Measurements from ENCODE around the gene SEC14L2.
"Not testable (repeated sequence)": the region's sequence is repeated elsewhere in the genome, so short reads cannot be mapped to it uniquely, and the experiment has no call there.

The SEC14L2 gene

DNA sequence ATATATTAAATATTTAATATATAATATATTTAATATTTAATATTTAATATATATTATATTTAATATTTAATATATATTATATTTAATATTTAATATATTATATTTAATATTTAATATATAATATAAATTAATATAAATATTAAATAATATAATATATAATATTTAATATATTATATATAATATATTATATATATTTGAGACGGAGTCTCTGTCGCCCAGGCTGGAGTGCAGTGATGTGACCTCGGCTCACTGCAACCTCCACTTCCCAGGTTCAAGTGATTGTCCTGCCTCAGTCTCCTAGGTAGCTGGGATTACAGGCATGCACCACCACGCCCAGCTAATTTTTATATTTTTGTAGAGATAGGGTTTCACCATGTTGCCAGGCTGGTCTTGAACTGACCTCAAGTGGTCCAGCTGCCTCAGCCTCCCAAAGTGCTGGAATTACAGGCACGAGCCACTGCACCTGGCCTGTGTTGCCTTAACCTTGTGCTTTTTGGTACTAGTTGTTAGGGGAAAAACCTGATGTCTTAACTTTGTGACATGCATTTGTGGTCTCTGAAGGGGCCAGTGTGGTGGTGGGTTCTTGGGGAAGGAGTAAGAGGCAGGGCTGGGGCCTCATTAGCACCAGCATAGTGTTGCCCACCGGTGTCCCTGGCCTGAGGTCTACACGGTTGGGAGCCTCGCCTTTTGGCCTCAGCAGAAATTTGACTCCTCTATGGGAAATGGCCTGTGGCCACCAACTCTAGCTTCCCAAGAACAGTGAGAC is 58.4 kb downstream of the SEC14L2 start:
- DNase-seq (ENCODE audit: low spot score) = no peak

GRCh38 chr22:30457981-30458380 is 61.2 kb downstream of the SEC14L2 start:
- no peak for DNase-seq (ENCODE audit: low spot score)

DNA sequence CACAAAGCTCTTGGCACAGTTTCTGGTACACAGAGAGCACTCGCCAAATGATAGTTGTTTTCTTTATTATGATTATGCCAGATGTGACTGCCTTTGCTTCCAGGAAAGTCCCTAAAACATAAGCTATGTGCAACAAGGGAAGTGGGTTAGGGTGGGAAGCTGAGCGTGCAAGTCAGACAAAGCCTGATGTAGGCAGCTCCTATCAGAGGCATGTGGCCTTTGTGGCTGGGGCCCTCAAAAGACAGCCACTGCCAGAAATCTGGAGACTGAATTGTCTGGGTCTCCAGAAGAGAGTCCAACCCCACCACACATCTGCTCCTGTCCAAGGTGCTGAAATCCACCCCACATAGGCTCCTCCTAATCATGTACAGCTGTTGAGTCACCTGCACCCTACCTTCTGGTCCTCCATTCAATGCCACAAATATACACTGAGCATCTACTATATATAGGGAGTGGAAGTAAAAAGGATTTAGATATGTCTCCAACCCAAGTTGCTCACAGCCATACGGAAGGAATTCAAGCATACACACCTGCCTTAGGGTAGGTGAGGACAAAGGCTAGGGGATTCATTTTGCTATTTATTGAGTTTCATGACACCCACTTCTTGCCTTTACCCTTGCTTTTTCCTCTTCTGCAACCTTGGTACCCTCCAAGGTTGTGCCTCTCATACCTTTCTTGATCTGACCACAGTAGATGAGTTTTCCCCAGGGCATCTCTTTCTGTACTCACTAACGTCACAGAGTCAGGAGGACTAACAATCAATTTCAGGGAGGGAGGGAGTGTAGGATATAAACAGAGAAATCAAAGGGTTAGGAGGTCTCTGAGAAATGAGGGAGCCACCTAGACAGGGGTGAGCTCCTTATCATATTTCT is 62.6 kb downstream of the SEC14L2 start:
- DNase-seq (ENCODE audit: low spot score) = no peak

- no peak for DNase-seq (ENCODE audit: low spot score)
Observed at GRCh38 chr22:30460147-30460546, 63.3 kb downstream of the SEC14L2 start.

GRCh38 chr22:30460555-30460954 is 63.7 kb downstream of the SEC14L2 start:
- not testable (repeated sequence) for DNase-seq (ENCODE audit: low spot score)

- no peak for DNase-seq (ENCODE audit: low spot score)
Observed at GRCh38 chr22:30469165-30469564, 72.3 kb downstream of the SEC14L2 start.

GRCh38 chr22:30470655-30471054 is 73.8 kb downstream of the SEC14L2 start:
- no peak for DNase-seq (ENCODE audit: low spot score)

DNA sequence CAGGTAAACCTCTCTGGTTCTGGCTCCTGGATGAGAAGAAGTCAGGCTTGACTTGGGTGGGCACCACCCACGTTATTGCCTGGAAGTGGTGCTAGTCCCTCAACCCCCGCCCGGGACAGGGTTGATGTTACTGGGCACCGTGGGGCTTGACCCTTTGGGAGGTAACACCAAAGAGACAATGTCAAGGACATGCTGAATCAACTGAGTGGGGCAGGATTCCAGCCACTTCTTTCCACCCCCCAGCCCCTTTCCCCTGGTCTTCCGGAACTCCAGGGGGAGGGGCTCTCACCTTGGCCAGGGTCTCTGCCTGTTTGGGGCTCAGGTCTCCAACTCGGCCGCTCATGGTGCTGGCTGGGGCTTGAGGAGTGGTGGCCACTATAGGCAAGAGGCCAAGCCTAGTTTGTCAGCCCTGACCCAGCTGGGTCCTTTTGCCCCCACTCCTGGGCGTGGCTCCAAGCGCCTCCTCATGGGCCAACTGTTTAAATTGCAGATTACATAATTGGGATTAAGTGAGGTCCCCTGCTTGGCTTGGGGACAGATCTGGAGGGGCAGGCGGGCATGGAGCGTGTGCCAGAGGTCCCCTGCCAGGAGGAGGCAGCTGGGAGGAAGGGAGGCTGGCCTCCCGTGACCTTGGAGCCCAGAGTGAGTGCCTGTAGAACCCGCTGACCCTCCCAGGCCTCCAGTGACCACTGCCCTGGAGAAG is 74.9 kb downstream of the SEC14L2 start, which contains the start of gene SEC14L3:
Gene SEC14L3 (minus strand): TSS at position 402 of the 703 bp plus-strand sequence. CDS start 59 bp downstream, at position 343.
- DNase-seq (ENCODE audit: low spot score) = no peak

DNA sequence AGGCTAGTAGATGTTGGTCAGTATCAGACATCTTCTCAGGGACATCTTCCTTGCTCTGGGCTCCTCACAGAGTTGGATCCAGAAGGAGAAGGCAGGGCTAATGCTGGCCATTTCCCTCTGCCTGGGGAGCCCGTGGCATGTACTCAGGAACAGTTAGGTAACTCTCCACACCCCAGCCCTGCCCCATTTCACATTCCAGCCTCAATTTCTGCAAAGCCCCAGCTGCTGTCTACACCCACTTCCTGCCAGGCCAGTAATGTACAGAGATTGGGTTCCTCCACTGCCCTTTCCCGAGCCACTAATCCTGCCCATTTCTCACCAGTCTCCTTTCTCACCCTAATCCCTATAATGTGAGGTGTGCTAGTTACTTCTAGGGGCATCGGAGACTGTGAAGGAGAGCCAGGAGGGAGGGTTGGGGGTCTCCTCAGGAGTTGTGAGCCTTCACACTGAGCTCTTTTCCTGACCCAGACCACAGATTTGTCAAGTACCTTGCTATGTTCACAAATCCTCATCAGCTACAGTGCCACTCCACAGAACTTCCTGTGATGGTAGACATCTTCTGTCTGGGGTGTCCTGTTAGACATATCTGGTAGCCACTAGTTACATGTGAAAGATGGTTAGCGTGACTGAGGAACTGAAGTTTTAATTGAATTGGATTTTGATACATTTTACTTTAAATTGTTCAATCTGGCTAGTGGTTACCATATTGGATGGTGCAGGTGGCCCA is 76.3 kb downstream of the SEC14L2 start:
- no peak for DNase-seq (ENCODE audit: low spot score)

GRCh38 chr22:30474121-30474520 is 77.3 kb downstream of the SEC14L2 start:
- DNase-seq (ENCODE audit: low spot score) = no peak

Data from germinal center (tissue), 1 donor.